ENCODE measurements around the gene SLC38A10.
A peak's percentile ranks its signal among the peaks of the same experiment; 100 is the strongest.

SLC38A10 gene

GRCh38 chr17:81285179-81285878 lies 9.8 kb downstream of the SLC38A10 start:
- in situ Hi-C loops (cut with MboI; ENCODE audit: low pct_unique_long_range_greater_than_20kb, low sequenced_read_pairs, unreplicated experiment), result no loop called here
- peak; percentile 80 for DNase-seq (ENCODE audit: low spot score)
- TF ChIP-seq CTCF (IDR thresholded peaks at IDR 0.05; ENCODE audit: extremely low read depth, insufficient read depth, missing control alignments), result no peak

- no peak for DNase-seq (ENCODE audit: low spot score)
- no peak for TF ChIP-seq CTCF (IDR thresholded peaks at IDR 0.05; ENCODE audit: extremely low read depth, insufficient read depth, missing control alignments)
- in situ Hi-C loops (cut with MboI; ENCODE audit: low pct_unique_long_range_greater_than_20kb, low sequenced_read_pairs, unreplicated experiment), result no loop called here
These were observed 12.2 kb downstream of the SLC38A10 start for GRCh38 chr17:81282876-81283275.

GRCh38 chr17:81282141-81282540 lies 13.0 kb downstream of the SLC38A10 start:
- no peak for TF ChIP-seq CTCF (IDR thresholded peaks at IDR 0.05; ENCODE audit: extremely low read depth, insufficient read depth, missing control alignments)
- DNase-seq (ENCODE audit: low spot score), result no peak
- in situ Hi-C loops (cut with MboI; ENCODE audit: low pct_unique_long_range_greater_than_20kb, low sequenced_read_pairs, unreplicated experiment), result no loop called here

- no peak for TF ChIP-seq CTCF (IDR thresholded peaks at IDR 0.05; ENCODE audit: extremely low read depth, insufficient read depth, missing control alignments)
- in situ Hi-C loops (cut with MboI; ENCODE audit: low pct_unique_long_range_greater_than_20kb, low sequenced_read_pairs, unreplicated experiment), result no loop called here
- DNase-seq (ENCODE audit: low spot score), result no peak
These were observed 14.5 kb downstream of the SLC38A10 start for GRCh38 chr17:81280571-81280970.

GRCh38 chr17:81279278-81280275 lies 15.5 kb downstream of the SLC38A10 start:
- no peak for TF ChIP-seq CTCF (IDR thresholded peaks at IDR 0.05; ENCODE audit: extremely low read depth, insufficient read depth, missing control alignments)
- in situ Hi-C loops (cut with MboI; ENCODE audit: low pct_unique_long_range_greater_than_20kb, low sequenced_read_pairs, unreplicated experiment), result no loop called here
- no peak for DNase-seq (ENCODE audit: low spot score)

- in situ Hi-C loops (cut with MboI; ENCODE audit: low pct_unique_long_range_greater_than_20kb, low sequenced_read_pairs, unreplicated experiment), result no loop called here
- no peak for TF ChIP-seq CTCF (IDR thresholded peaks at IDR 0.05; ENCODE audit: extremely low read depth, insufficient read depth, missing control alignments)
- DNase-seq (ENCODE audit: low spot score), result no peak
These were observed 16.3 kb downstream of the SLC38A10 start for GRCh38 chr17:81278831-81279230.
